PFSK-1 (cell line): Measurements from ENCODE around the gene TMEM86A.

Experiments used
- FOXP2 ChIP-seq: optimal IDR thresholded peaks from 2 replicates; pipeline ENCODE3; 2011; ENCODE audit warnings: borderline replicate concordance, control low read depth, inconsistent platforms; ENCODE audit not compliant: insufficient read depth; ENCODE audit errors: extremely low read length, extremely low read depth
- POLR2AphosphoS5 ChIP-seq: IDR thresholded peaks from 2 replicates; pipeline ENCODE4 v1.6.1; 2012; ENCODE audit warnings: low read depth, mild to moderate bottlenecking, control low read depth, low read length, moderate library complexity
- SIN3A ChIP-seq: IDR thresholded peaks from 2 replicates; pipeline ENCODE4 v1.6.1; 2012; ENCODE audit warnings: mild to moderate bottlenecking, low read length, moderate library complexity, borderline replicate concordance; ENCODE audit not compliant: insufficient read depth
- TAF1 ChIP-seq: IDR thresholded peaks from 2 replicates; pipeline ENCODE4 v1.6.1; 2012; ENCODE audit warnings: low read length, control low read depth, borderline replicate concordance; ENCODE audit not compliant: insufficient read depth
- TF ChIP-seq, protein P1 (sequence below), 2 experiments: IDR thresholded peaks; 2 replicates each; pipeline versions ENCODE4 v1.6.1 to v1.8.0; 2011 to 2012; ENCODE audit warnings: low read depth in 2 of 2, low read length in 2 of 2, control low read depth in 1 of 2, inconsistent platforms in 1 of 2, mild to moderate bottlenecking in 1 of 2, moderate library complexity in 1 of 2; ENCODE audit not compliant: insufficient read depth in 1 of 2

Gene TMEM86A

GRCh38 chr11:18736590-18737148 is 38.1 kb downstream of the TMEM86A start:
- TF ChIP-seq TAF1 (no peak), POLR2AphosphoS5 (no peak), FOXP2 (no peak), SIN3A (no peak)
- TF ChIP-seq, protein P1, sequence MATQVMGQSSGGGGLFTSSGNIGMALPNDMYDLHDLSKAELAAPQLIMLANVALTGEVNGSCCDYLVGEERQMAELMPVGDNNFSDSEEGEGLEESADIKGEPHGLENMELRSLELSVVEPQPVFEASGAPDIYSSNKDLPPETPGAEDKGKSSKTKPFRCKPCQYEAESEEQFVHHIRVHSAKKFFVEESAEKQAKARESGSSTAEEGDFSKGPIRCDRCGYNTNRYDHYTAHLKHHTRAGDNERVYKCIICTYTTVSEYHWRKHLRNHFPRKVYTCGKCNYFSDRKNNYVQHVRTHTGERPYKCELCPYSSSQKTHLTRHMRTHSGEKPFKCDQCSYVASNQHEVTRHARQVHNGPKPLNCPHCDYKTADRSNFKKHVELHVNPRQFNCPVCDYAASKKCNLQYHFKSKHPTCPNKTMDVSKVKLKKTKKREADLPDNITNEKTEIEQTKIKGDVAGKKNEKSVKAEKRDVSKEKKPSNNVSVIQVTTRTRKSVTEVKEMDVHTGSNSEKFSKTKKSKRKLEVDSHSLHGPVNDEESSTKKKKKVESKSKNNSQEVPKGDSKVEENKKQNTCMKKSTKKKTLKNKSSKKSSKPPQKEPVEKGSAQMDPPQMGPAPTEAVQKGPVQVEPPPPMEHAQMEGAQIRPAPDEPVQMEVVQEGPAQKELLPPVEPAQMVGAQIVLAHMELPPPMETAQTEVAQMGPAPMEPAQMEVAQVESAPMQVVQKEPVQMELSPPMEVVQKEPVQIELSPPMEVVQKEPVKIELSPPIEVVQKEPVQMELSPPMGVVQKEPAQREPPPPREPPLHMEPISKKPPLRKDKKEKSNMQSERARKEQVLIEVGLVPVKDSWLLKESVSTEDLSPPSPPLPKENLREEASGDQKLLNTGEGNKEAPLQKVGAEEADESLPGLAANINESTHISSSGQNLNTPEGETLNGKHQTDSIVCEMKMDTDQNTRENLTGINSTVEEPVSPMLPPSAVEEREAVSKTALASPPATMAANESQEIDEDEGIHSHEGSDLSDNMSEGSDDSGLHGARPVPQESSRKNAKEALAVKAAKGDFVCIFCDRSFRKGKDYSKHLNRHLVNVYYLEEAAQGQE (IDR thresholded peaks at IDR 0.05; ENCODE audit: insufficient read depth in 1 of 2, low read depth in 2 of 2, low read length in 2 of 2), result no peak

GRCh38 chr11:18737642-18738041 is 39.1 kb downstream of the TMEM86A start:
- TF ChIP-seq TAF1 (no peak), SIN3A (no peak), POLR2AphosphoS5 (no peak), FOXP2 (no peak)
- TF ChIP-seq, protein P1 (IDR thresholded peaks at IDR 0.05; ENCODE audit: insufficient read depth in 1 of 2, low read depth in 2 of 2, low read length in 2 of 2), result no peak

GRCh38 chr11:18739685-18740084 is 41.1 kb downstream of the TMEM86A start:
- no peak for TF ChIP-seq FOXP2

DNA sequence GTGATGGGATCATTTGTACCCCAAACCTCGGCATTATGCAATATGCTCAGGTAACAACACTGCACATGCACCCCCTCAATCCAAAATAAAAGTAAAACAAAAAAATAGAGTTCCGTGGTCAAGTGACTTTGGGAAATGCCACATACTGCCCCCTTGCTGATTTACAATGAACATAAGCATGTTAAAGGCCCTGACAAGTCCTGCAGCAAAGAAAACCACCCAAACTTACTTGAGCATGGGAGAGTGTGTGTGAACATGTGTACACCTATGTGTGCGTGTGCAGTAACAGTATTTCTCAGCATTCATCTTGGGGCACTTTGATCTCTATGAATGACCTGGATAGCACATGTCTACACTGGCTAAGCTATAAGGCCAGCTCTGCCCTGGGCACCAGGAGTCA is 43.2 kb downstream of the TMEM86A start:
- TF ChIP-seq FOXP2 (no peak), POLR2AphosphoS5 (no peak), TAF1 (no peak), SIN3A (no peak)
- TF ChIP-seq, protein P1 (IDR thresholded peaks at IDR 0.05; ENCODE audit: insufficient read depth in 1 of 2, low read depth in 2 of 2, low read length in 2 of 2), result no peak

DNA sequence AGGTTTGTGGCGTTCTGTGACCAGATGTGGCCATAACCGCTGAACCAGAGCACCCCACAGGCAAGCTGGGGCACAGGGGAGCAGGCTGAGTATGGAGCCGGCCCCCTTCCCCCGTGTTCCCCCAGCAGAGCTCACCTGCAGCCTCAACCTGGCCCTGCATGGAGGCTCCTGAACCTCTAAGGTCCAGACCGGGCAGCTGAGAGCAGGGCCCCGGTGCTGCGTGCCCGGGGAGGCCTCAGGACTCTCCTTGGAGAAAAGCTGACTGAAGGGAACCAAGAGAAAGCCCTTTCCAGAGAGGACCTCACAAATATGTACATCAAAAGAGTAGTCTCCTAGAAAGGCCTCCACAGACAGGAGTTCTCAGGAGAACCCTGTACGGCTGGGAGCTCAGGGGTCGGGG is 44.8 kb downstream of the TMEM86A start:
- TF ChIP-seq TAF1 (no peak), POLR2AphosphoS5 (no peak), SIN3A (no peak), FOXP2 (no peak)
- TF ChIP-seq, protein P1 (IDR thresholded peaks at IDR 0.05; ENCODE audit: insufficient read depth in 1 of 2, low read depth in 2 of 2, low read length in 2 of 2), result no peak
